HEK293 (cell line): ENCODE data around the gene KANSL3.

Experiments used
- CTCF ChIA-PET: fragments of 350-600 bp; formaldehyde crosslinking; extraction: SDS; loops from one replicate; lab custom pipeline; 2021; ENCODE audit warnings: antibody characterized with exemption; lab: Yijun Ruan, JAX
- POLR2A ChIA-PET: fragments of 300-600 bp; formaldehyde crosslinking; extraction: SDS; loops from one replicate; lab custom pipeline; 2020; ENCODE audit warnings: antibody characterized with exemption, inconsistent platforms; lab: Yijun Ruan, JAX
- H3K27ac ChIP-seq: fragments of 200-500 bp; sonication (Bioruptor generic); 2 replicates; pipeline ENCODE4 v1.5.1; 2014; ENCODE audit warnings: low read depth, low read length, control low read depth, inconsistent platforms; ENCODE audit errors: extremely low read depth
- H3K36me3 ChIP-seq, 2 experiments: fragments of 200-500 bp in 1 of 2; sonication (Bioruptor generic) in 1 of 2; 1 replicate in 1 of 2; 2 replicates in 1 of 2; pipeline ENCODE4 v1.5.1; 2014 to 2017; ENCODE audit warnings: inconsistent platforms in 2 of 2, low read length in 2 of 2; ENCODE audit not compliant: control insufficient read depth in 2 of 2, insufficient read depth in 1 of 2
- H3K4me1 ChIP-seq: fragments of 200-500 bp; sonication (Bioruptor generic); 2 replicates; pipeline ENCODE4 v1.5.1; 2014; ENCODE audit warnings: mild to moderate bottlenecking, low read length, inconsistent platforms; ENCODE audit not compliant: control insufficient read depth, insufficient read depth
- H3K4me3 ChIP-seq: 2 replicates; pipeline ENCODE4 v1.5.1; 2011; ENCODE audit warnings: low read depth, mild to moderate bottlenecking, control low read depth, low read length, moderate library complexity
- H3K9me3 ChIP-seq: fragments of 200-500 bp; sonication (Bioruptor generic); 2 replicates; pipeline ENCODE4 v1.5.1; 2014; ENCODE audit warnings: low read depth, low read length, inconsistent platforms; ENCODE audit not compliant: control insufficient read depth, insufficient read depth
- IKZF3 ChIP-seq: fragments of 450-650 bp; IDR thresholded peaks from 2 replicates; pipeline ENCODE4 v1.5.0; 2018; ENCODE audit warnings: missing biosample characterization, mild to moderate bottlenecking, missing genetic modification characterization, moderate library complexity
- KLF7 ChIP-seq: fragments of 450-650 bp; formaldehyde crosslinking; IDR thresholded peaks from 2 replicates; pipeline ENCODE4 v1.5.1; 2016; ENCODE audit warnings: missing biosample characterization, missing genetic modification characterization, borderline replicate concordance
- KLF9 ChIP-seq: fragments of 450-650 bp; formaldehyde crosslinking; IDR thresholded peaks from 2 replicates; pipeline ENCODE4 v1.5.1; 2016; ENCODE audit warnings: missing biosample characterization, missing genetic modification characterization, low read depth
- MYNN ChIP-seq: fragments of 450-650 bp; formaldehyde crosslinking; IDR thresholded peaks from 2 replicates; pipeline ENCODE4 v1.5.1; 2016; ENCODE audit warnings: missing biosample characterization, missing genetic modification characterization, borderline replicate concordance
- MZF1 ChIP-seq: fragments of 450-650 bp; formaldehyde crosslinking; IDR thresholded peaks from 2 replicates; pipeline ENCODE4 v1.5.1; 2017; ENCODE audit warnings: missing biosample characterization, missing genetic modification characterization, borderline replicate concordance
- PRDM4 ChIP-seq: fragments of 450-650 bp; formaldehyde crosslinking; IDR thresholded peaks from 2 replicates; pipeline ENCODE4 v1.5.1; 2017; ENCODE audit warnings: missing biosample characterization, missing genetic modification characterization
- RBAK ChIP-seq: fragments of 450-650 bp; formaldehyde crosslinking; IDR thresholded peaks from 2 replicates; pipeline ENCODE4 v1.5.1; 2016; ENCODE audit warnings: missing biosample characterization, missing genetic modification characterization
- REPIN1 ChIP-seq: fragments of 450-650 bp; formaldehyde crosslinking; IDR thresholded peaks from 2 replicates; pipeline ENCODE4 v1.5.1; 2017; ENCODE audit warnings: missing biosample characterization, missing genetic modification characterization, low read depth
- SCRT1 ChIP-seq: fragments of 450-650 bp; formaldehyde crosslinking; IDR thresholded peaks from 2 replicates; pipeline ENCODE4 v1.5.1; 2016; ENCODE audit warnings: missing biosample characterization, missing genetic modification characterization, borderline replicate concordance
- SCRT2 ChIP-seq: fragments of 450-650 bp; formaldehyde crosslinking; IDR thresholded peaks from 2 replicates; pipeline ENCODE4 v1.5.1; 2016; ENCODE audit warnings: missing biosample characterization, missing genetic modification characterization
- TCF7L2 ChIP-seq: IDR thresholded peaks from 2 replicates; pipeline ENCODE4 v1.6.1; 2011; ENCODE audit warnings: low read depth, mild to moderate bottlenecking, inconsistent platforms, low read length, moderate library complexity, borderline replicate concordance
- YY1 ChIP-seq: fragments of 450-650 bp; formaldehyde crosslinking; IDR thresholded peaks from 2 replicates; pipeline ENCODE4 v1.5.1; 2018; ENCODE audit warnings: missing biosample characterization, missing genetic modification characterization
- ZBTB17 ChIP-seq: fragments of 450-650 bp; formaldehyde crosslinking; IDR thresholded peaks from 2 replicates; pipeline ENCODE4 v1.5.1; 2016; ENCODE audit warnings: missing biosample characterization, missing genetic modification characterization
- ZBTB21 ChIP-seq: fragments of 450-650 bp; formaldehyde crosslinking; IDR thresholded peaks from 2 replicates; pipeline ENCODE4 v1.5.1; 2017; ENCODE audit warnings: missing biosample characterization, missing genetic modification characterization
- ZBTB44 ChIP-seq: fragments of 450-650 bp; IDR thresholded peaks from 2 replicates; pipeline ENCODE4 v1.5.1; 2018; ENCODE audit warnings: missing biosample characterization, mild to moderate bottlenecking, missing genetic modification characterization
- ZBTB48 ChIP-seq: fragments of 450-650 bp; formaldehyde crosslinking; IDR thresholded peaks from 2 replicates; pipeline ENCODE4 v1.5.1; 2016; ENCODE audit warnings: missing biosample characterization, missing genetic modification characterization
- ZNF10 ChIP-seq: fragments of 450-650 bp; formaldehyde crosslinking; IDR thresholded peaks from 2 replicates; pipeline ENCODE4 v1.5.1; 2017; ENCODE audit warnings: missing biosample characterization, missing genetic modification characterization
- ZNF155 ChIP-seq: fragments of 450-650 bp; formaldehyde crosslinking; IDR thresholded peaks from 2 replicates; pipeline ENCODE4 v1.5.1; 2016; ENCODE audit warnings: missing biosample characterization, missing genetic modification characterization
- ZNF248 ChIP-seq: fragments of 450-650 bp; formaldehyde crosslinking; IDR thresholded peaks from 2 replicates; pipeline ENCODE4 v1.5.1; 2017; ENCODE audit warnings: missing biosample characterization, missing genetic modification characterization
- ZNF335 ChIP-seq: fragments of 450-650 bp; formaldehyde crosslinking; conservative IDR thresholded peaks from 2 replicates; pipeline ENCODE4 v1.5.1; 2016; ENCODE audit warnings: missing biosample characterization, missing genetic modification characterization
- ZNF362 ChIP-seq: fragments of 450-650 bp; formaldehyde crosslinking; IDR thresholded peaks from 2 replicates; pipeline ENCODE4 v1.5.1; 2016; ENCODE audit warnings: missing biosample characterization, missing genetic modification characterization
- ZNF530 ChIP-seq: fragments of 450-650 bp; formaldehyde crosslinking; IDR thresholded peaks from 2 replicates; pipeline ENCODE4 v1.5.1; 2016; ENCODE audit warnings: low read depth, missing biosample characterization, missing genetic modification characterization
- ZNF580 ChIP-seq: fragments of 450-650 bp; formaldehyde crosslinking; IDR thresholded peaks from 2 replicates; pipeline ENCODE4 v1.5.1; 2016; ENCODE audit warnings: missing biosample characterization, missing genetic modification characterization
- ZNF626 ChIP-seq: fragments of 450-650 bp; sonication (Bioruptor Pico); formaldehyde crosslinking; IDR thresholded peaks from 2 replicates; pipeline ENCODE4 v1.5.1; 2018; ENCODE audit warnings: missing biosample characterization, missing genetic modification characterization, inconsistent platforms
- ZNF660 ChIP-seq: fragments of 450-650 bp; IDR thresholded peaks from 2 replicates; pipeline ENCODE4 v1.5.1; 2018; ENCODE audit warnings: missing biosample characterization, mild to moderate bottlenecking, missing genetic modification characterization
- ZNF777 ChIP-seq: fragments of 450-650 bp; formaldehyde crosslinking; IDR thresholded peaks from 2 replicates; pipeline ENCODE4 v1.5.1; 2017; ENCODE audit warnings: missing biosample characterization, missing genetic modification characterization, borderline replicate concordance
- TF ChIP-seq, protein P1 (sequence below): fragments of 450-650 bp; formaldehyde crosslinking; IDR thresholded peaks from 2 replicates; pipeline ENCODE4 v1.5.1; 2016; ENCODE audit warnings: missing biosample characterization, missing genetic modification characterization
- TF ChIP-seq, protein P2 (sequence below): fragments of 450-650 bp; formaldehyde crosslinking; IDR thresholded peaks from 2 replicates; pipeline ENCODE4; 2016; ENCODE audit warnings: missing biosample characterization, missing genetic modification characterization

KANSL3 gene

DNA sequence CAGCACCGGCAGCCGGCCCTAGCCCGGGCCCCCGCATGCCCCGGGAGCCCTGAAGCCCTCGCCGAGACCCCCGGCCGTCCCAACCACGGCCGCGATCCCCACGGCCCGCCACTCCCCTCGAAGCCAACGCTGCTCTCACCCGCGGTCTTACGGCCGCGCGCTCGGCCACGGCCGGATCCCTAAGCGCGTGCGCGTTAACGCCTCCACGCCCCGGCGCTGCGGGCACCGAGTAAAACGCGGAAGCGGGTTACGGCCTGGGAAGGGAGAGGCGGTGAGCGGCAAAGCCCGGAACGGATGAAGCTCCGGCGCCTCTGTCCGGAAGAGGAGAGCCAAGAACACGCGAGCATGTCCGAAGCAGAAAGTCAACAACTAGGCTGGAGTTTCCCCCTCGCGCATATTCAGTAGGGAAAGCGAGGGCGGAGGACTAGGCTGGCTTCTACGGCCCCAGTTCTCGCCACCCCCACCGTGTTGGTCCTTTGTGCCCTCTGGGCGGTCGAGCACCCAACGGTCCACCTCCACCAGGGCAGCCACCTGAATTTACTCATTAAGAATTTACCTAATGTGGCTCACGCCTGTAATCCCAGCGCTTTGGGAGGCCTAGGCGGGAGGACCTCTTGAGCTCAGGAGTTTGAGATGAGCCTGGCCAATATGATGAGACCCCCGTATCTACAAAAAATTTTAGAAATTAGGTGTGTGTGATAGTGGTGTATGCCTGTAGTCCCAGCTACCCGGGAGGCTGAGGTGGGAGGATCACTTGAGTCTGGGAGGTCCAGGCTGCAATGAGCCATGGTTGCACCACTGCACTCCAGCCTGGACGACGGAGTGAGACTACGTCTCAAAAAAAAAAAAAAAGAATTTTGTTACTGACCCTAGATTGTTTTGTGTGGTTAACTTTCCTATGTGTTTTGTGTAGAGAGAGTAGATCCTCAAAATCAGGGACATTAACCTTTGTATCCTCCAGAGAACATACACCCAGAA is at the start of gene KANSL3:
KANSL3 (minus strand) TSS at position 169 of the 978 bp plus-strand sequence. CDS start 1,177 bp downstream, outside the sequence.
- H3K4me1 ChIP-seq = peaks cover 5% of the 10 kb centered on the region; the same call in 1 of the 2 replicates
- ChIA-PET POLR2A (interaction anchor here (0.5 to 2.0 kb wide), 13 partner anchors 9 to 430 kb away, joined by 3 to 13 read pairs (median 5); partner anchors contain the start of genes CNNM3, CNNM4 and STARD7), CTCF (interaction anchor here (0.6 to 1.5 kb wide), 3 partner anchors 11 to 162 kb away, joined by 3 to 5 read pairs (median 3); no protein-coding TSS in a partner anchor)
- H3K27ac ChIP-seq = peak within 1 kb of the TSS; percentile 51; the same call in 1 of the 2 replicates
- peak within 1 kb of the TSS; percentile 74 for H3K4me3 ChIP-seq
- H3K9me3 ChIP-seq = no peaks in the 10 kb centered on the region
- peaks cover 21 to 32% of the 10 kb centered on the region in 2 experiments; a peak in 2 of 3 replicates for H3K36me3 ChIP-seq
- TF ChIP-seq YY1 (tag by site-specific recombination) = peak; percentile 78; the same call in 1 of the 2 replicates
- TF ChIP-seq ZNF530 = no peak
- TF ChIP-seq ZNF362 (tag by site-specific recombination) = 0 out of 2 replicates have a peak, but pooled peaks have one; percentile 56
- TF ChIP-seq ZBTB17 (tag by site-specific recombination) = peak; percentile 91
- TF ChIP-seq RBAK (tag by site-specific recombination) = no peak
- TF ChIP-seq ZNF248 (tag by site-specific recombination) = no peak
- TF ChIP-seq REPIN1 (tag by site-specific recombination) = peak; percentile 94
- TF ChIP-seq ZNF660 (tag by site-specific recombination) = peak; percentile 97
- TF ChIP-seq MYNN (tag by site-specific recombination) = no peak
- TF ChIP-seq, protein P1, sequence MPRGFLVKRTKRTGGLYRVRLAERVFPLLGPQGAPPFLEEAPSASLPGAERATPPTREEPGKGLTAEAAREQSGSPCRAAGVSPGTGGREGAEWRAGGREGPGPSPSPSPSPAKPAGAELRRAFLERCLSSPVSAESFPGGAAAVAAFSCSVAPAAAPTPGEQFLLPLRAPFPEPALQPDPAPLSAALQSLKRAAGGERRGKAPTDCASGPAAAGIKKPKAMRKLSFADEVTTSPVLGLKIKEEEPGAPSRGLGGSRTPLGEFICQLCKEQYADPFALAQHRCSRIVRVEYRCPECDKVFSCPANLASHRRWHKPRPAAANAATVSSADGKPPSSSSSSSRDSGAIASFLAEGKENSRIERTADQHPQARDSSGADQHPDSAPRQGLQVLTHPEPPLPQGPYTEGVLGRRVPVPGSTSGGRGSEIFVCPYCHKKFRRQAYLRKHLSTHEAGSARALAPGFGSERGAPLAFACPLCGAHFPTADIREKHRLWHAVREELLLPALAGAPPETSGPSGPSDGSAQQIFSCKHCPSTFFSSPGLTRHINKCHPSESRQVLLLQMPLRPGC (tag by site-specific recombination) = peak; percentile 85
- TF ChIP-seq ZNF10 (tag by site-specific recombination) = no peak
- no peak for TF ChIP-seq TCF7L2
- TF ChIP-seq KLF9 = peak; percentile 73; the same call in 1 of the 2 replicates
- peak; percentile 57; the same call in 1 of the 2 replicates for TF ChIP-seq IKZF3 (tag by site-specific recombination)
- peak; percentile 92 for TF ChIP-seq KLF7 (tag by site-specific recombination)
- TF ChIP-seq MZF1 (tag by site-specific recombination) = no peak
- no peak for TF ChIP-seq SCRT1 (tag by site-specific recombination)
- TF ChIP-seq ZNF580 (tag by site-specific recombination) = peak; percentile 81
- TF ChIP-seq ZBTB44 (tag by site-specific recombination) = peak; percentile 68; the same call in 1 of the 2 replicates
- peak; percentile 71 for TF ChIP-seq SCRT2 (tag by site-specific recombination)
- TF ChIP-seq, protein P2, sequence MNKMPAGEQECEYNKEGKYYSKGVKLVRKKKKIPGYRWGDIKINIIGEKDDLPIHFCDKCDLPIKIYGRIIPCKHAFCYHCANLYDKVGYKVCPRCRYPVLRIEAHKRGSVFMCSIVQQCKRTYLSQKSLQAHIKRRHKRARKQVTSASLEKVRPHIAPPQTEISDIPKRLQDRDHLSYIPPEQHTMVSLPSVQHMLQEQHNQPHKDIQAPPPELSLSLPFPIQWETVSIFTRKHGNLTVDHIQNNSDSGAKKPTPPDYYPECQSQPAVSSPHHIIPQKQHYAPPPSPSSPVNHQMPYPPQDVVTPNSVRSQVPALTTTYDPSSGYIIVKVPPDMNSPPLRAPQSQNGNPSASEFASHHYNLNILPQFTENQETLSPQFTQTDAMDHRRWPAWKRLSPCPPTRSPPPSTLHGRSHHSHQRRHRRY = no peak
- TF ChIP-seq ZBTB21 (tag by site-specific recombination) = peak; percentile 63; the same call in 1 of the 2 replicates
- no peak for TF ChIP-seq ZNF155 (tag by site-specific recombination)
- peak; percentile 66; the same call in 1 of the 2 replicates for TF ChIP-seq PRDM4
- TF ChIP-seq ZNF335 = peak; percentile 78
- TF ChIP-seq ZNF777 (tag by site-specific recombination) = no peak
- 0 out of 2 replicates have a peak, but pooled peaks have one; percentile 39 for TF ChIP-seq ZBTB48 (tag by site-specific recombination)
- no peak for TF ChIP-seq ZNF626 (tag by site-specific recombination)
